Esophagus squamous epithelium (tissue), 5 donors: ENCODE measurements around the gene HELZ2. TPM values are rescaled to one million over a fixed set of nuclear protein-coding genes. Genes with fewer than 3 reads are reported as not detected.
A peak's percentile ranks its signal among the peaks of the same experiment; 100 is the strongest.

Experiments
- DNase-seq: peaks from one replicate; lab custom pipeline; 2025; lab: John Stamatoyannopoulos, UW
- H3K27ac ChIP-seq, 4 donors: fragments of 200-600 bp; sonication (generic); one replicate each; pipeline ENCODE4 v1.5.1; 2016 to 2019; ENCODE audit warnings: mild to moderate bottlenecking in 1 of 4
- H3K27me3 ChIP-seq, 4 donors: fragments of 200-600 bp; sonication (generic); 1 replicate in 3 of 4; 2 replicates in 1 of 4; pipeline versions ENCODE4 v1.5.1 to v1.6.0; 2017 to 2021; ENCODE audit warnings: antibody characterized with exemption in 1 of 4
- H3K36me3 ChIP-seq, 3 donors: fragments of 200-600 bp; sonication (generic); one replicate each; pipeline ENCODE4 v1.5.1; 2016 to 2019
- H3K4me1 ChIP-seq, 3 donors: fragments of 200-600 bp; sonication (generic); one replicate each; pipeline ENCODE4 v1.5.1; 2017 to 2019
- H3K4me3 ChIP-seq, 4 donors: fragments of 200-600 bp; sonication (generic); 1 replicate in 3 of 4; 2 replicates in 1 of 4; pipeline ENCODE4 v1.5.1; 2016 to 2019; ENCODE audit warnings: mild to moderate bottlenecking in 2 of 4, moderate library complexity in 1 of 4
- H3K9me3 ChIP-seq, 3 donors: fragments of 200-600 bp; sonication (generic); one replicate each; pipeline ENCODE4 v1.5.1; 2016 to 2019
- CTCF ChIP-seq, 6 experiments: fragments of 450-650 bp in 4 of 6; fragments of 200-600 bp in 2 of 6; sonication (generic) in 2 of 6; IDR thresholded peaks; one replicate each; pipeline ENCODE4 v1.5.1; 2016 to 2019; ENCODE audit warnings: antibody characterized with exemption in 6 of 6, mild to moderate bottlenecking in 4 of 6, moderate library complexity in 4 of 6
- POLR2A ChIP-seq, 4 donors: fragments of 450-650 bp; IDR thresholded peaks; one replicate each; pipeline ENCODE4 v1.6.1; 2017; ENCODE audit warnings: antibody characterized with exemption in 4 of 4, mild to moderate bottlenecking in 4 of 4, moderate library complexity in 3 of 4
- WGBS, 2 donors: methylation state at CpG; one replicate each; pipeline ENCODE4 v1.1.5; 2018; 5-methylcytosine and 5-hydroxymethylcytosine counted together
- intact Hi-C: fragments of 100-400 bp; cut with DNase I; formaldehyde crosslinking; loops from one replicate; pipeline ENCODE4 v1.15.0; 2022
- total RNA-seq, 4 donors: library from RNA; depleted of rRNA; stranded (reverse); fragments of >200 nt; gene quantifications; one replicate each; pipeline ENCODE4 v1.1.0, GENCODE V29; 2016
- donor health status: DM: yes; HTN: yes; CAD: no.

Gene HELZ2
- total RNA-seq, 4 donors from 2014 or later = 23.7 to 37.6 (median 31.2) TPM

- TF ChIP-seq POLR2A (IDR thresholded peaks at IDR 0.05) = no peak
- TF ChIP-seq CTCF (IDR thresholded peaks at IDR 0.05) = no peak
- no peak overlapping the region for H3K4me3 ChIP-seq
- peaks cover 16 to 61% (median 18%) of the 10 kb centered on the region in 3 donors for H3K4me1 ChIP-seq
- no peaks in the 10 kb centered on the region for H3K9me3 ChIP-seq
- intact Hi-C loops = no loop called here
- 54 to 80% methylated on average over 2 to 7 of the region's 39 CpGs for WGBS, 2 donors
- DNase-seq = no peak
- peaks cover 0 to 32% (median 0%) of the 10 kb centered on the region in 4 donors for H3K27me3 ChIP-seq
- H3K27ac ChIP-seq = peak overlapping the region in 2 of 4 donors; percentile 17 to 42
- peaks cover 0 to 27% (median 0%) of the 10 kb centered on the region in 3 donors for H3K36me3 ChIP-seq
These were observed 43.9 kb downstream of the HELZ2 start for GRCh38 chr20:63529861-63530787.

- H3K27ac ChIP-seq = peak overlapping the region in 2 of 4 donors; percentile 55 to 60
These were observed 44.7 kb downstream of the HELZ2 start for GRCh38 chr20:63529180-63529860.

GRCh38 chr20:63527184-63527583 lies 46.9 kb downstream of the HELZ2 start:
- DNase-seq = no peak
- TF ChIP-seq POLR2A (IDR thresholded peaks at IDR 0.05) (no peak), CTCF (IDR thresholded peaks at IDR 0.05) (no peak)
- WGBS, 2 donors = 76 to 80% methylated on average over 4 to 5 of the region's 9 CpGs
- Histone ChIP-seq H3K4me1 (peaks cover 6 to 64% (median 9%) of the 10 kb centered on the region in 3 donors), H3K4me3 (no peak overlapping the region), H3K27me3 (peaks cover 0 to 6% (median 0%) of the 10 kb centered on the region in 4 donors), H3K9me3 (no peaks in the 10 kb centered on the region), H3K36me3 (peaks cover 6 to 40% (median 7%) of the 10 kb centered on the region in 3 donors), H3K27ac (peak overlapping the region in 2 of 4 donors; percentile 61 to 96)
- intact Hi-C loops = no loop called here

More at GRCh38 chr20:63529180-63529860, 44.7 kb downstream of the HELZ2 start:
- TF ChIP-seq POLR2A (IDR thresholded peaks at IDR 0.05) (no peak), CTCF (IDR thresholded peaks at IDR 0.05) (no peak)
- no peak for DNase-seq
- intact Hi-C loops = no loop called here
- Histone ChIP-seq H3K4me1 (peaks cover 8 to 61% (median 10%) of the 10 kb centered on the region in 3 donors), H3K4me3 (no peak overlapping the region), H3K9me3 (no peaks in the 10 kb centered on the region), H3K36me3 (peaks cover 0 to 27% (median 0%) of the 10 kb centered on the region in 3 donors), H3K27me3 (peaks cover 0 to 24% (median 0%) of the 10 kb centered on the region in 4 donors)
- 56 to 82% methylated on average over 3 to 7 of the region's 27 CpGs for WGBS, 2 donors

- peaks cover 0 to 6% (median 0%) of the 10 kb centered on the region in 4 donors for H3K27me3 ChIP-seq
- DNase-seq = no peak
- H3K27ac ChIP-seq = peak overlapping the region in 3 of 4 donors; percentile 45 to 96 (median 69)
- H3K36me3 ChIP-seq = peaks cover 6 to 48% (median 7%) of the 10 kb centered on the region in 3 donors
- peaks cover 15 to 70% (median 17%) of the 10 kb centered on the region in 3 donors for H3K4me1 ChIP-seq
- H3K9me3 ChIP-seq = no peaks in the 10 kb centered on the region
- no peak overlapping the region for H3K4me3 ChIP-seq
- no peak for TF ChIP-seq CTCF (IDR thresholded peaks at IDR 0.05)
- no peak for TF ChIP-seq POLR2A (IDR thresholded peaks at IDR 0.05)
- intact Hi-C loops = no loop called here
- WGBS, 2 donors = 12% methylated on average over 2 of the region's 2 CpGs
These were observed 48.1 kb downstream of the HELZ2 start for GRCh38 chr20:63525971-63526370.
